NCI-H748 (cell line): ENCODE results near the gene RPTOR.

Experiments
- DNase-seq: peaks from one replicate; lab custom pipeline; 2025; ENCODE audit not compliant: unreplicated experiment; lab: John Stamatoyannopoulos, UW

RPTOR gene

GRCh38 chr17:80660527-80661198, 116.0 kb downstream of the RPTOR start:
- no peak for DNase-seq

DNA sequence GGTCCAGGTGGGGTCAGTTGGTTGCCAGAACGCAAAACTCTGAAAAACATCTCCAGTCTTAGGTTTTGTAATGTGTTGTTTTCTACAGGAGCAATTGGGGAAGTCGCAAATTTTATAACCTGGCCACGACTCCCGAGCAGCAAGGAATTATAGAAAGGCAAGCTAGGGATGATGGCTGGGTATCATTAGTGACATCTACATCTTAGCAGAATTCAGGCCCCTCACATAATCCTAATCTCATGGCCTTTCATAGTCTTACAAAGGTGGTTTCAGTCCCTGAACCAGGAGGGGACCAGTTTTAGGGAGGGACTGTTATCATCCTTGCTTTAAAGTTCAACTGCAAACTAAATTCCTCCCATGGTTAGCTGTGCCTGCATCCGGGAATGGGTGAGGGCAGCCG, 117.9 kb downstream of the RPTOR start:
- no peak for DNase-seq

DNA sequence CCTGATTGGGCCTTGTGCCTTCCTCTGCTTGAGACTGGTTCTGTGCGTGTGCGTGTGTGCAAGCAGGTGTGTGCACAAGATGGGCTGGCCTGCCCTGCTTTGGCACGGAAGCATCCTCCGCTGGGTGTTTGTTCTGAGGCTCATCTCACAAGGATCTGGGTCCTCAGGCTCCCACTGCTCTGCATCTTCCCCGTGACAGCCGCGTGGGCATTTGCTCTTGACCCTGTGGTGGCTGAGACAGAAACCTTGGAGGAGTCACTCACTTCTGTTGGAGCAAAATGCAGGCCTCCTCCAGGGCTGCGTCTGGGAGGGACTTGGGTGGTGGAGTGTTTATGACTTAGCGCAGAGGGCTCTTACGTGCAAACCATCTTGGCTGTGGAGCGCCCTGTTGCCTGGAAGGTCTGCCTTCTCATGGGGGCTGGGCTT, 119.2 kb downstream of the RPTOR start:
- DNase-seq = no peak

DNA sequence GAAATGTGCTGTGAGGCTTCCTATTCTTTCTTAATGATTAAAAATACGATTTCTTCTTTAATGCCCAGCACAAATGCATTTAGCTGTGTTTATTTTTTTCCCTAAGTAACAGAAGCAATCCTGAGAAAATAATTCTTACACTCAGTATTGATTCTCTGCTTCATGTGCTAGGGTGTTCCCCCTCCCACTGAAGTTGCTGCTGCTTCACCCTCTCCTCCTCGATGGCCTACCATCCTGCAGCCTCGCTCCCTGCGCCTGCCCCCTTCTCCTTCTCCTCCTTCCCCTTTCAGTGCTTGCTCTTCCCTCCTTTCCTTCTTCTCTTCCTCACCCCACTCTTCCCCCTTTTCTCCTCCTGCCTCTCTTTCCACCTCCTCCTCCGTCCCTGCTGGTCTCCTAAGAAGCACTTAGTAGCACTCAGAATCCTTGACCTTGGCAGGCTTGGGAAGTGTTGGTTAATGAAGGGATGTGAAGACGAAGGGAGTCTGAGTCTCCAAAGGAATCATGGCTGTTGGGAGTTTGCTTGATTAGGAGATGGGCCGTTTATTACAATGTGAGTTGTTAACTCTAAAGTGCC, 119.7 kb downstream of the RPTOR start:
- DNase-seq = no peak

- DNase-seq = no peak
These were observed 121.2 kb downstream of the RPTOR start for GRCh38 chr17:80665792-80666191.

DNA sequence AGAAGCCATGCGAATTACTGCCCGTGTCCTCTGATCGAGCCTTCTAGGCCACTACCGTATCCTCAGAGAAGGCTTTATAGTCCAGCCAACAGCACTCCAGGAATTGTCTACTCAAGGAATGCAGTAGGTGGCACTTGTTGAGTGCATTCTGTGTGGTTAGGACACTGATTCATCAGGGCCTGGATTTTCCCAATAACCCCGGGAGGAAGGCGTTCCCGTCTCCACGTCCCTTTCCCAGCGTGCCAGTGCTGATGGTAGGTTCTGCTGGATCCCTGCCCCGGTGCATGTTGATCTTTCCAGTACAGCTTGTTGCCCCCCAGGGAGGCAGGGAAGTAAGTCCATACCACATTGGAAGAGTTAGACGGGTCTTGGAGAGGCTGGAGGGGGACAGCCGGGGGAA, 122.2 kb downstream of the RPTOR start:
- no peak for DNase-seq

DNA sequence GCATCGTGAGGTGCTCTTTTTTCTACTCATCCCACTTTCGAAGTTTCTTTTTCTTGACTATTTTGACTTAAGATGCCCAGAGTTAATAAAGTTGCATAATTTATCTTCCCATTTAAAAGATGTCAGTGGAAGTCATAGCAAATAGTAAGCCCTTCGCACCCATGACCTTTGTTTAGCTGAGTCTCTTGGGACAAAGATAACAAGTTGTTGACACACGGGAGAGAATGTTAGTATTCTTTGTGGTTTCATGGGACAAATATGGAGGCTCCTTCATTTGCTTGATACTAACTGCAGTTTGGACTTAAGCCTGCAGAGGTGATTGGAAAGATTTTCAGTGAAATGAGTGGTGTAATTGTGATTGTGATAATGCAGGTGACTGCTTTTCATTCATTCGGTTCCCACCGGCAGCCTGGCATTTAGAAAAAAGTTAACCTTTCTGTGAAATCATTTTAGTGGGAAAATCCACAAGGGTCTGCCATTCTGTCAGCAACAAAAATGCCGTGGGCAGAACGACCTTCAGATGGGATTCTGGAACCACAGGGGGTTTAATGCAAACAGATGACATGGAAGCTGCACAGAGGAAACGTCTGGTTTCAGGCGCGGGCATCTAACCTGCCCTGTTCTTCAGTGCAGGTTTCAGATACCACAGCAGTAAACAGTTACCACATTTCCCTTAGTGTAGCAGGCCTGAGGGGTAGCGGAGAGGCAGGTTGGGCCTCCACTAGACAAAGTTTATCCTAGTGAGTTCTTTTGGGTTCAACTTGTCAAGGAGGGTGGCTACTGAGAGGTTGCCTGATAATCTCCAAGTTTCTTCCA, 123.0 kb downstream of the RPTOR start:
- DNase-seq = no peak

- DNase-seq = no peak
These were observed 123.9 kb downstream of the RPTOR start for GRCh38 chr17:80668375-80669148.

- peak; percentile 76 for DNase-seq
These were observed 126.6 kb downstream of the RPTOR start for GRCh38 chr17:80671039-80671824.

- DNase-seq = peak; percentile 30
These were observed 127.1 kb downstream of the RPTOR start for GRCh38 chr17:80671825-80672110.

GRCh38 chr17:80673152-80673920, 128.7 kb downstream of the RPTOR start:
- peak; percentile 27 for DNase-seq

DNA sequence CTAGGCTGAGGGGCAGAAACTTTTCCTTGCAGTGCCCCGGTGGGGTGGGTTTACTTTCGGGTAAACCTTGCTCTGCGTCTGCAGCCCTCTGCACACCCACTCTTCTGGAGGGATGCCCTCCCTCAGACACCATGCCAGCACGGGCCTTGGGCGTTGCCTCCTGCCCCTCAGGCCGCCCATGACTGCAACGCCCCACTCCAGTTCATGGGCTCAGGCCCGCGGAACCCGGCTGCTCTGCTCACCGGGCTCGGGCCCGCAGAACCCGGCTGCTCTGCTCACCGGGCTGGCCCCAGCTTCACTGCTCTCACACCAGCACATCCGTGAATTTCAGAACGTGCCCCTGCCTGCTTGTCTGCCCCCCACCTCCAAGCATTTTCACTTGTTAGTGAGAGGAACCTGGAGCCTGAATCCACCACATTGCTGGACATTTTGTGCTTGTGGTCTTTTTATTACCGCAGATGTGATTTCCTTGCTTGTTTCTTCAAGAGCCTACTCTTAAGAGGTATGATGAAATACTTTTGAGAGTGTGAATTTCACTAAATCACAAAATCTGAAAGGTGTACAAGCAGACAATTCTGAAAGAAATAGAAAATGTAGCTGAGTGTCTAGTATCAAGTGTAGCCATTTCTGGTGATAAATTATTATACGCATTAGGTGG, 130.9 kb downstream of the RPTOR start:
- no peak for DNase-seq

- no peak for DNase-seq
These were observed 131.4 kb downstream of the RPTOR start for GRCh38 chr17:80676096-80676466.

GRCh38 chr17:80676564-80676963, 131.9 kb downstream of the RPTOR start:
- no peak for DNase-seq

DNA sequence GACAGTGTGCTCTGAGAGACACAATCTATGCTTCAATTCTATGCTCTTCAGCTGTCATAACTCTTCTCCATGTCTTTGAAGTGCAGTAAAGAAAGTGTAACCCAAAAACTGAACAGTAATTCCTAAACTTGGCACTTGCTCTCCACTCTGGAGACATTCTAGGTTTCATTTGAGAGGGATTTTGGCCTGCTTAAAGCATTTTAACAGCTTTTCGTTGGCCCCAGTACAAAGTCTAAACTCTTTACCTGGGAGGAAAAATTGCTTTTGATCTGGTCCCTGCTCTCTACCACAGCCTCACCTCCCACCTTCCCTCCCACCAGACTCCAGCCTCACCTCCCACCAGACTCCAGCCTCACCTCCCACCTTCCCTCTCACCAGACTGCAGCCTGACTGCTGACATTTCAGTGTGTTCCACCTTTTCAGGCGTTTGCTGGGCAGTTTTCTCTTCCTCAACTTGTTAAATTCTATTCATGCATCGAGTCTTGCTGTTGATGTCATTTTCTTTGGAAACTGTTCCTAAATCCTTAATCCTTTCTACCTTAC, 132.6 kb downstream of the RPTOR start:
- no peak for DNase-seq

GRCh38 chr17:80679816-80680215, 135.2 kb downstream of the RPTOR start:
- no peak for DNase-seq

DNA sequence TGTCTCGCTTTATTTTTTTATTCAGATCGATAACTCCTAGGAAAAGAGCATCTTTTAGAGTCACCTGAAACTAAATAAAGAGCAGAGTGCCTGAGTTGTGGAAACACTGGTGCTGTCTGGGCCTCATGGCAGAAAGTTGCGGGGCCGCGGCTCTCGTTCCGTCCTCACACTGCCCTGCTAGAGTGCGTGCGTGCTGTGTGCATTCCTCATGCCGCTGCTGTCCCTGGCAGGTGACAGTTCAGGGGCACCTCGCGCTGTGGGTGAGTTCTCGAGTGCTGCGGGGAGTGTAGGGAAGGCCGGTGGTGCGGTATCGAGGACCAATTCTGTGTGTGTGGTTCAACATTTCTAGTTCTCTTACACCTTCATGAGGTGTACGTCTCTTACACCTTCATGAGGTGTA, 136.6 kb downstream of the RPTOR start:
- DNase-seq = no peak

DNA sequence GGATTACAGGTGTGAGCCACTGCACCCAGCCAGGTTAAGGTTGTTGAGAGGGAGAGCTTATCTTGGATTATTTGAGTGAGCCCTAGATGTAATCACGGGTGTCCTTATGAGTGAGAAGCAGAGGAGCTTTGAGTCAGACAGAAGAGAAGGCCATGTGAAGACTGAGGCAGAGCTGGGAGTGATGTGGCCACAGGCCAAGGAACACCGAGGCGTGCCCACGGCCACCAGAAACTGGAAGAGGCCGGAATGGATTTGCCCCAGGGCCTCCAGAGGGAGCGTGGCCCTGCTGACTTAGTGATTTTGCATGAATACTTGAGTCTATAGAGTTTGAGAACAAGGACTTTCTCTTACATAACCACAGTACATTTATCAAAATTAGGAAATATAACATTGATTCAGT, 137.7 kb downstream of the RPTOR start:
- no peak for DNase-seq

DNA sequence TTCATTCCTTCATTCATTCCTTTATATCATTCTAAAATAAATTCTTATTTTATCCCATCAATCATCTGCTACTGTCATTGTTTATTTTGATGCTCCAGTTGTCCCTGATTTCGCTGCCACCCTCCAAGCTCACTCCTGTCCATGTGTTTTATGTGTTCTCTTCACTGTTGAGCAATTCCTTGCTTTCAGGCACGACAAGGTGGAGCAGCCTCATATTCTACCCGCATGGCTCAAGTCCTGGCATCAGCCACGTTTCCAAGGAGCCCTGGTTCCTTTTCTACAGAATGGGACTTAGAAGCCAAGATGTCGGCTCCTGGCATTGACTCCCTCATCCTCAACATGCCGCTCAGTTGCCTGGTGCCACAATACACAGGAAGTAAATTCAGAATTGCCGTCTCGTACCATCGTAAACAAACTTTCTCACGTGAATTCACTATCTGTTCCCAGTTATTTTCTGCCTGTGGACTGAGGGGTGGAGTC, 139.0 kb downstream of the RPTOR start:
- DNase-seq = no peak
